HFFc6 (cell line): Measurements from ENCODE around the gene HOGA1. TPM values are rescaled to one million over a fixed set of nuclear protein-coding genes. Genes with fewer than 3 reads are reported as not detected.
A peak's percentile ranks its signal among the peaks of the same experiment; 100 is the strongest.

Source experiments
- DNase-seq: peaks from one replicate; pipeline ENCODE4 v3.0.0-alpha.2; 2018
- H3K27ac Mint-ChIP-seq: 2 replicates; pipeline ENCODE4 v1.8.0; 2020; ENCODE audit warnings: mild to moderate bottlenecking, mixed read lengths
- H3K27me3 Mint-ChIP-seq: 2 replicates; pipeline ENCODE4 v1.8.0; 2021; ENCODE audit warnings: mild to moderate bottlenecking, moderate library complexity, mixed read lengths; ENCODE audit not compliant: insufficient read depth
- H3K36me3 Mint-ChIP-seq: 2 replicates; pipeline ENCODE4 v1.8.0; 2021; ENCODE audit warnings: low read depth, mixed read lengths
- H3K4me1 Mint-ChIP-seq: 2 replicates; pipeline ENCODE4 v1.8.0; 2020; ENCODE audit warnings: low read depth, mixed read lengths
- H3K4me3 Mint-ChIP-seq: 2 replicates; pipeline ENCODE4 v1.8.0; 2020; ENCODE audit warnings: mild to moderate bottlenecking, moderate library complexity, mixed read lengths
- H3K9me3 Mint-ChIP-seq: 2 replicates; pipeline ENCODE4 v1.8.0; 2020; ENCODE audit warnings: mild to moderate bottlenecking, mixed read lengths
- CTCF ChIP-seq: fragments of 200-600 bp; sonication (generic); IDR thresholded peaks from 2 replicates; pipeline ENCODE4 v1.5.0; 2021; ENCODE audit warnings: antibody characterized with exemption, mild to moderate bottlenecking
- total RNA-seq, 6 experiments: library from RNA; stranded (reverse); fragmentation: NEBNext Ultra II Directional; extraction: Animal tissue kit (Norgen Biotek cat#: 25700); gene quantifications; 2 replicates in 1 of 6; 3 replicates in 5 of 6; pipeline ENCODE4 v1.2.3, GENCODE V29; 2021

The HOGA1 gene
- total RNA-seq, 6 experiments from 2014 or later: 0.26 to 0.66 (median 0.46) TPM

DNA sequence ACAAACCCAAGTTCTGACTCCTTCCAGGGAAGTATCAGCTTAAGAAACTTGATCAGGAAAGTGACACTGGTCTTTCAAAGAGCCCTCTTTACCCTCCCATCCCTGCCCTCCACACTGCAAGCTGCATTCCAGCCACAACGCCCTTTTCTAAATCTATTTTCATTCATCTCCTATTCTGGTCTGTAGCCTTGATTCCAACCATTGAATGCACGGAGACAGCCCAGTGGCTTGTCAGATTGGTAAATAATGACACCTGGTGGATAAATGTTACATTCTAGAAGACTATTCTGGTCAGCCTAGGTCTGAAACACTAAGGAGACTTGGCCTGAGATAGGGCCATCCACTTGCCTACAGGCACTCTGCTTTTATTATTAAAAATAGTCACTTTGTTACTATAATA lies 28.2 kb downstream of the HOGA1 start:
- H3K36me3 Mint-ChIP-seq: no peaks in the 10 kb centered on the region
- H3K4me3 Mint-ChIP-seq: no peak overlapping the region
- H3K4me1 Mint-ChIP-seq: no peaks in the 10 kb centered on the region
- peak; percentile 74 for DNase-seq
- H3K9me3 Mint-ChIP-seq: no peaks in the 10 kb centered on the region
- H3K27ac Mint-ChIP-seq: no peak overlapping the region
- no peaks in the 10 kb centered on the region for H3K27me3 Mint-ChIP-seq
- TF ChIP-seq CTCF: peak; percentile 78

DNA sequence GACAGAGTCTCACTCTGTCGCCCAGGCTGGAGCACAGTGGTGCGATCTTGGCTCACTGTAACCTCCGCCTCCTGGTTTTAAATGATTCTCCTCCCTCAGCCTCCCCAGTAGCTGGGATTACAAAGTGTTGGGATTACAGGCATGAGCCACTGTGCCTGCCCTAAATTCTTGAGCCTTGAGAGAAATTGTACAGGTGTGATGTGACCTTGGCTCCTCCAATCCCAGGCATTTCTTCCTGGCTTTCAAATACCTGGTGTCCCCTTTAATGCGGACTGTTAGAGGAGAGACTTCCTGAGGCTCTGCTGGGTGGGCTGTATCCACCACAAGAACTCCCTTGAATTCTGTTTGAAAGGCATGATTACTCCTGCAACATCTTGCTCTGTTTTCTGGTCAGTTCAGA lies 34.1 kb downstream of the HOGA1 start:
- Mint-ChIP-seq H3K4me3 (no peak overlapping the region), H3K4me1 (no peaks in the 10 kb centered on the region), H3K27me3 (no peaks in the 10 kb centered on the region), H3K36me3 (no peaks in the 10 kb centered on the region), H3K9me3 (no peaks in the 10 kb centered on the region), H3K27ac (no peak overlapping the region)
- DNase-seq: no peak
- TF ChIP-seq CTCF: no peak

DNA sequence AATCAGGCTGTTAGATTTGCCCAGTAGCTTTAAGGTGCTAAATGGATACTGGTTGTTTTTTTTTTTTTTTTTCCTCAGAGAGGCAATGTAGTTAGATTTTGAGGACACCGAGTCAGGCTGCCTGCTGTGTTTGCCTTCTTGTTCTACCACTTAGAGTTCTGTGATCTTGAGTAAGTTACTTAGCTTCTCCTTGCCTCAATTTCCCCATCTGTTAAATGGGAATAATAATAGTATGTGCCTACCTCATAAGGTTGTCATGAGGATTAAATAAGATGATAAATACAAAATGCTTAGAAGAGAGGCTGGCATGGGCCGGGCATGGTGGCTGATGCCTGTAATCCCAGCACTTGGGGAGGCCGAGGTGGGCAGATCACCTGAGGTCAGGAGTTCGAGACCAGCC lies 34.5 kb downstream of the HOGA1 start:
- Mint-ChIP-seq H3K27ac (no peak overlapping the region), H3K4me3 (no peak overlapping the region), H3K36me3 (no peaks in the 10 kb centered on the region), H3K4me1 (no peaks in the 10 kb centered on the region), H3K9me3 (no peaks in the 10 kb centered on the region), H3K27me3 (no peaks in the 10 kb centered on the region)
- no peak for DNase-seq
- no peak for TF ChIP-seq CTCF

DNA sequence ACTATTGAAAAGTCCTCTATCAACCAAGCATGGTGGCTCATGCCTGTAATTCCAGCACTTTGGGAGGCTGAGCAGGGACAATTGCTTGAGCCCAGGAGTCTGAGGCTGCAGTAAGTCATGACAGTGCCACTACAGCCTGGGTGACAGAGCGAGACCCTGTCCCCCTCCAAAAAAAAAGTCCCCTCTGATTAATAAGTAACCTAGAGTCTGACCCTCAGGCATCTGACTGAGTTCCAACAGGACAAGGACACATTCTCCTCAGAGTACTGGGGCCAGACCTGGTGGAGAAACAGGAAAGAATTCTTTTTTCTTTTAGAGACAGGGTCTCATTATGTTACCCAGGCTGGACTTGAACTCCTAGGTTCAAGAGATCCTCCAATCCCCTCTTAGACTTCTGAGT lies 39.1 kb downstream of the HOGA1 start:
- Mint-ChIP-seq H3K36me3 (no peaks in the 10 kb centered on the region), H3K9me3 (no peaks in the 10 kb centered on the region), H3K4me1 (no peaks in the 10 kb centered on the region), H3K27me3 (no peaks in the 10 kb centered on the region), H3K27ac (no peak overlapping the region), H3K4me3 (no peak overlapping the region)
- no peak for DNase-seq
- no peak for TF ChIP-seq CTCF

DNA sequence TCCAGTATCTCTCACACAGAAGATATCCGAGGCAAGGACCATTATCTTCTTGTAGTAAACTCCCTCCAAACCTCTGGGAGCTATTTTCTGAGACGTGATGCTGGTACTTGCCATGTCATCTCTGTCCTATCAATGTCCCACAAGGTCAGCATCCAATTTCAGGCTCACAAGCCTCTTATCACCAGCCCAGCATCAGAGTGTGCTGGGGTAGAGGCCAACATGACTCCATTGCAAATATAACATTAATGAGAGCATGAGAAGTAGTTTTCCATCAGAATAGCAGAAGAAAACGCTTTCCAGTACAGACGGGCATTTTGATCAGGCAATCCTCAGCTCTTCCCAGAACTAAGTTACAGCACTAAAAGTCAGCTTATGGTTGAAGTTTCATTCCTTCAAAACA lies 43.5 kb downstream of the HOGA1 start:
- H3K27ac Mint-ChIP-seq: no peak overlapping the region

More for the DNA sequence above, 43.5 kb downstream of the HOGA1 start:
- Mint-ChIP-seq H3K9me3 (no peaks in the 10 kb centered on the region), H3K4me1 (peaks cover 12% of the 10 kb centered on the region), H3K4me3 (no peak overlapping the region), H3K36me3 (no peaks in the 10 kb centered on the region), H3K27me3 (no peaks in the 10 kb centered on the region)
- no peak for TF ChIP-seq CTCF
- no peak for DNase-seq
